Ovary (tissue), 9 donors: ENCODE measurements around the gene LRRTM4. TPM values are rescaled to one million over a fixed set of nuclear protein-coding genes. Genes with fewer than 3 reads are reported as not detected.
"Not testable (repeated sequence)": the region's sequence is repeated elsewhere in the genome, so short reads cannot be mapped to it uniquely, and the experiment has no call there.

Experiments
- DNase-seq, 5 donors: peaks; one replicate each; pipeline ENCODE4 v3.0.0-alpha.2; 2019 to 2020
- H3K27ac ChIP-seq, 2 donors: fragments of 200-600 bp; one replicate each; pipeline versions ENCODE4 v1.5.1 to v1.8.0; 2019 to 2022
- H3K27me3 ChIP-seq: fragments of 200-600 bp; one replicate; pipeline ENCODE4 v1.8.0; 2022
- H3K36me3 ChIP-seq: fragments of 200-600 bp; sonication (generic); one replicate; pipeline ENCODE4 v1.5.1; 2019
- H3K4me1 ChIP-seq: one replicate; pipeline ENCODE4 v1.8.1; 2013; ENCODE audit warnings: mild to moderate bottlenecking, moderate library complexity; ENCODE audit not compliant: insufficient read depth
- H3K4me3 ChIP-seq: fragments of 200-600 bp; sonication (generic); one replicate; pipeline ENCODE4 v1.5.1; 2017
- H3K9me3 ChIP-seq, 2 donors: fragments of 200-600 bp in 1 of 2; sonication (generic) in 1 of 2; one replicate each; pipeline versions ENCODE4 v1.5.1 to v1.8.1; 2013 to 2019; ENCODE audit warnings: mild to moderate bottlenecking in 1 of 2, moderate library complexity in 1 of 2
- EP300 ChIP-seq: sonication (generic); formaldehyde crosslinking; IDR thresholded peaks from one replicate; pipeline ENCODE4 v1.6.1; 2017; ENCODE audit warnings: antibody characterized with exemption
- POLR2A ChIP-seq: fragments of 450-650 bp; IDR thresholded peaks from one replicate; pipeline ENCODE4 v1.6.1; 2017; ENCODE audit warnings: antibody characterized with exemption, mild to moderate bottlenecking, moderate library complexity
- WGBS, 3 donors: extraction: QIAGEN DNeasy Blood & Tissue Kit in 1 of 3; methylation state at CpG; one replicate each; pipeline versions ENCODE4 v1.1.5 to v1.1.7; 2013 to 2017; 5-methylcytosine and 5-hydroxymethylcytosine counted together
- intact Hi-C, 4 donors: fragments of 100-400 bp; cut with DNase I; formaldehyde crosslinking; loops; one replicate each; pipeline versions ENCODE4 v1.11.0 to v1.15.1; 2022 to 2023
- polyA plus RNA-seq, 2 donors: library from polyadenylated mRNA; stranded (reverse); fragments of 200-250 nt in 1 of 2; fragments of 350-450 nt in 1 of 2; fragmentation: Illumina TruSeq in 1 of 2; extraction: RNeasy Lipid Tissue Mini Kit (QIAGEN cat#74804) in 1 of 2; gene quantifications; one replicate each; pipeline ENCODE4 v1.2.3, GENCODE V29; 2013 to 2014
- total RNA-seq, 7 donors: library from RNA; depleted of rRNA in 2 of 7; stranded (reverse); fragments of >200 nt in 2 of 7; fragmentation: NEBNext Ultra II Directional in 3 of 7; extraction: Animal tissue kit (Norgen Biotek cat#: 25700) in 3 of 7; gene quantifications; one replicate each; pipeline versions ENCODE4 v1.1.0 to v1.2.4, GENCODE V29; 2016 to 2023
- TF ChIP-seq, protein P1 (sequence below), 3 donors: fragments of 450-650 bp in 2 of 3; fragments of 200-600 bp in 1 of 3; IDR thresholded peaks; one replicate each; pipeline versions ENCODE4 v1.5.1 to v1.8.0; 2016 to 2022; ENCODE audit warnings: antibody characterized with exemption in 3 of 3, mild to moderate bottlenecking in 1 of 3
- donor health status: DM: no; HTN: no; CAD: no; lungs with moderate emphysema.
- donor health status: DM: no; HTN: no; CAD: no.
- donor health status: Bipolar disorder and iron deficiency.
- donor health status: DM: yes; HTN: yes; CAD: no.
- donor health status: DM: no; HTN: no; CAD: no.
- donor health status: DM: yes; HTN: yes; CAD: no.

LRRTM4 gene
- total and polyA plus RNA-seq, 9 donors = 0.01 to 2.2 (median 0.71) TPM; not detected in 2

DNA sequence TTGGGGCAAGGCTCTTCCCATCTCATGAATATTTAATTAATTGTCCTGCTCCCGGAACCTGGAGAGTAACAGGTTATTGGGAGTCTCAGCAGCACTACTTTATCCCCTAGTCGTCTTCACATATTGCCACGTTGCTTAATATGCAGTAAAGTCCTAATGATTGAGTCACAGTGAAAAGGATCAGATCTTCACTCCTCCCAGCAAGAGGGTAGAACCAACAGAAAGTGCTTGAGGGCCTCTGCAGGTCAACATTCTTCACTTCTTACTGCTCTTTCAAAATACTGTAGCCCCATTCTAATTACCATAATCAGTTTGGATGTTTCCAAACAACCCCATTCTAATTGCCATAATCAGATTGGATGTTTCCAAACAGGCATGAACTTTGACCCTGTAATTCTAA is 801.0 kb downstream of the LRRTM4 start:
- intact Hi-C loops = no loop called here
- Histone ChIP-seq H3K36me3 (no peaks in the 10 kb centered on the region), H3K27ac (no peak overlapping the region), H3K4me3 (no peak overlapping the region), H3K4me1 (no peaks in the 10 kb centered on the region), H3K9me3 (no peaks in the 10 kb centered on the region), H3K27me3 (no peaks in the 10 kb centered on the region)
- 75 to 83% (median 78%) methylated on average over 3 of the region's 3 CpGs for WGBS, 3 donors
- no peak for DNase-seq
- no peak for TF ChIP-seq POLR2A
- TF ChIP-seq, protein P1, sequence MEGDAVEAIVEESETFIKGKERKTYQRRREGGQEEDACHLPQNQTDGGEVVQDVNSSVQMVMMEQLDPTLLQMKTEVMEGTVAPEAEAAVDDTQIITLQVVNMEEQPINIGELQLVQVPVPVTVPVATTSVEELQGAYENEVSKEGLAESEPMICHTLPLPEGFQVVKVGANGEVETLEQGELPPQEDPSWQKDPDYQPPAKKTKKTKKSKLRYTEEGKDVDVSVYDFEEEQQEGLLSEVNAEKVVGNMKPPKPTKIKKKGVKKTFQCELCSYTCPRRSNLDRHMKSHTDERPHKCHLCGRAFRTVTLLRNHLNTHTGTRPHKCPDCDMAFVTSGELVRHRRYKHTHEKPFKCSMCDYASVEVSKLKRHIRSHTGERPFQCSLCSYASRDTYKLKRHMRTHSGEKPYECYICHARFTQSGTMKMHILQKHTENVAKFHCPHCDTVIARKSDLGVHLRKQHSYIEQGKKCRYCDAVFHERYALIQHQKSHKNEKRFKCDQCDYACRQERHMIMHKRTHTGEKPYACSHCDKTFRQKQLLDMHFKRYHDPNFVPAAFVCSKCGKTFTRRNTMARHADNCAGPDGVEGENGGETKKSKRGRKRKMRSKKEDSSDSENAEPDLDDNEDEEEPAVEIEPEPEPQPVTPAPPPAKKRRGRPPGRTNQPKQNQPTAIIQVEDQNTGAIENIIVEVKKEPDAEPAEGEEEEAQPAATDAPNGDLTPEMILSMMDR (IDR thresholded peaks at IDR 0.05) = no peak
- no peak for TF ChIP-seq EP300

DNA sequence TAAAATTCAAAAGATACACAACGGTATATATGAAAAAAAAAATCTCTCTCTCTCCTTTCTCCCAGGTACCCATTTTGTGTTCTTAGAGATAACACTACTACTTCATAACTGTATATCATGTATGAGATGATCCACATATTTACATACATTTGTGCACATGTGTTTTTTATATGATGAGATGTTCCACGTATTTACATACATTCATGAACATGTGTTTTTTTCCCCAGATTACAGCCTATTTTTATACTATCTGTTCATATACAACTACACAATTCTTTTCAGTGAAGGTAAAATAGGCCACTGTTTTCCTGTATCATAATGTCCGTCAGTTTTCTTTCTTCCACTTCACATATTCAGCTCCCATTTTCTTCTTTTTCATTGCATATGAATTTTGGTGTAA is 808.9 kb downstream of the LRRTM4 start:
- Histone ChIP-seq H3K4me3 (no peak overlapping the region), H3K27ac (no peak overlapping the region), H3K4me1 (no peaks in the 10 kb centered on the region), H3K9me3 (no peaks in the 10 kb centered on the region), H3K27me3 (no peaks in the 10 kb centered on the region), H3K36me3 (no peaks in the 10 kb centered on the region)
- TF ChIP-seq EP300 (no peak), POLR2A (no peak)
- TF ChIP-seq, protein P1 (IDR thresholded peaks at IDR 0.05) = no peak
- no peak for DNase-seq
- intact Hi-C loops = no loop called here
- WGBS, 3 donors = 82 to 91% (median 89%) methylated on average over 3 of the region's 3 CpGs

DNA sequence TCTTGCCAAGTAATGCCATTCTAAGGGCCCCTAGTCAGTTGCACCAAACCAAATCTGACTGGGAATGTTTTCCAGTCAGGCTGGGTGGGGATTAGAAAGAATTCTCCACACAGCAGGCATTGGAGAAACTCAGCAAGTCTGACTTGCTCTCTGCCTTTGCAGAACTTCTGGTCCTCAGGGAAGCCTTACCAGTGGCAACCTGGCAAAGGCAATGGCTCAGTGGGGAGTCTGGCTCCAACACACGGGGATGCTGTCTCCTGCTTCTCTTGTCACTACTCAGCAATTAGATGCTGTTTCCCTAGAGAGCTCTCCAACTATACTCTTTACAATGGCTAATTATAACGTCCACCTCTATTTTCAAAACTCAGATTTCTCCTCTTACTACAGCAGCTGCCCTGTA is 810.7 kb downstream of the LRRTM4 start:
- Histone ChIP-seq H3K27me3 (no peaks in the 10 kb centered on the region), H3K27ac (no peak overlapping the region), H3K9me3 (no peaks in the 10 kb centered on the region), H3K4me1 (no peaks in the 10 kb centered on the region), H3K4me3 (no peak overlapping the region), H3K36me3 (no peaks in the 10 kb centered on the region)
- DNase-seq = no peak
- intact Hi-C loops = no loop called here
- TF ChIP-seq POLR2A (no peak), EP300 (no peak)
- TF ChIP-seq, protein P1 (IDR thresholded peaks at IDR 0.05) = no peak
- 43 to 60% (median 50%) methylated on average over 2 of the region's 2 CpGs for WGBS, 3 donors

DNA sequence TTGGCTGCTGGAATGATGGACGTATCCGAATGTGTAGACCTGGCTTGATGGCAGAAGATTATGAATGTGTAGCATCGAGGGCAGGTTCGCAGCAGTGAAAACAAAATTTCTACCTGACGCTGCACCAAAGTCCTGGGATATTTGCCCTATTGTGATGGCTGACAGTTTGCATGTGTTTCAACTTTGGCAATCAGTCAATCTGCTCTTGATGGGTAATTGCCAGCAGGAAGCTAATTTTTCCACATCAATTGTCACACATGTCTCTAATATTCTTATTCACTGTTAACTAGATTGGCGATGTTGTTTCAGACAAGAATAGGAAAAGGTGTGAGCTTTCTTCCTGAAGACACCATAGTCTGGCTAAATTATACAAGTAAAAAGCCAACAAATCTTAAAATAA is 821.3 kb downstream of the LRRTM4 start:
- 86 to 94% (median 92%) methylated on average over 6 of the region's 6 CpGs for WGBS, 3 donors
- Histone ChIP-seq H3K4me1 (no peaks in the 10 kb centered on the region), H3K36me3 (no peaks in the 10 kb centered on the region), H3K27ac (no peak overlapping the region), H3K4me3 (no peak overlapping the region), H3K27me3 (no peaks in the 10 kb centered on the region), H3K9me3 (no peaks in the 10 kb centered on the region)
- TF ChIP-seq, protein P1 (IDR thresholded peaks at IDR 0.05) = no peak
- no peak for TF ChIP-seq EP300
- TF ChIP-seq POLR2A = no peak
- intact Hi-C loops = no loop called here
- DNase-seq = no peak

DNA sequence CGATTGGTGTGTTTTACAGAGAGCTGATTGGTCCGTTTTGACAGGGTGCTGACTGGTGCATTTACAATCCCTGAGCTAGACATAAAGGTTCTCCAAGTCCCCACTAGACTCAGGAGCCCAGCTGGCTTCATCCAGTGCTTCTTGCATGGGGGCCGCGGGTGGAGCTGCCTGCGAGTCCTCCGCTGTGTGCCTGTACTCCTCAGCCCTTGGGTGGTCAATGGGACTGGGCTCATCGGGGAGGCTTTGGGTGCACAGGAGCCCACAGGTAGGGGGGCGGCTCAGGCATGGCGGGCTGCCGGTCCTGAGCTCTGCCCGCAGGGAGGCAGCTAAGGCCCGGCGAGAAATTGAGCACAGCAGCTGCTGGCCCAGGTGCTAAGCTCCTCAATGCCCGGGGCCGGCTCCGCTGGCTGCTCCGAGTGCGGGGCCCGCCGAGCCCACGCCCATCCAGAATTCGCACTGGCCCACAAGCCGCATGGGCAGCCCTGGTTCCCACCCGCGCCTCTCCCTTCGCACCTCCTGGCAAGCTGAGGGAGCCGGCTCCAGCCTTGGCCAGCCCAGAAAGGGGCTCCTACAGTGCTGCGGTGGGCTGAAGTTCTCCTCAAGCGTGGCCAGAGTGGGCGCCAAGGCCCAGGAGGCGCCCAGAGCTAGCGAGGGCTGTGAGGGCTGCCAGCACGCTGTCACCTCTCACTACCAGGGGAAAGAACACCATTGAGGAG is 824.0 kb downstream of the LRRTM4 start:
- H3K27ac ChIP-seq, H3K4me3 ChIP-seq, DNase-seq, H3K36me3 ChIP-seq, intact Hi-C loops, H3K9me3 ChIP-seq, H3K27me3 ChIP-seq, H3K4me1 ChIP-seq: not testable (repeated sequence)
- WGBS, 3 donors = 91 to 97% (median 95%) methylated on average over 21 to 33 of the region's 33 CpGs
